ENCODE results near the gene APH1B. TPM values are rescaled to one million over a fixed set of nuclear protein-coding genes. Genes with fewer than 3 reads are reported as not detected.

Gene APH1B
- total RNA-seq, 6 experiments from 2014 or later, result 23.7 to 38.7 (median 33.6) TPM

DNA sequence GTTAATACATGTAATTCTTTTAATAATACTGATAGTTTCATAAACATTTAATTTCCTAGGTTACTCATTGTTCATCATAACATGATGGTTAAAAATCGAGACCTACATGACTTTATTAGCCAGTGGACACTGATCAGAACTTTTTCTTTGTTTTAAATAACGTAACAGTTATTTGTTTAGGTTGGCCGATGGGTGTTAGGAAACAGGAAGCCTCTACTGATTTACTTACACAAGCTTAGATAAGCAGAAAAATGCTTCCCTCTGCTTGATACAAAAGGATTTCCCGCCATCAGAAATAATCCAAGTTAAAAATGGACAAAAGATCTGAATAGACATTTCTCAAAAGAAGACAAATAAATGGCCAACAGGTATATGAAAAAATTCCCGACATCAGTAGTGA is 16.6 kb upstream of the APH1B start:
- no peaks in the 10 kb centered on the region for H3K9me3 Mint-ChIP-seq
- H3K4me1 Mint-ChIP-seq (ENCODE audit: low read depth), result peaks cover 14% of the 10 kb centered on the region

GRCh38 chr15:63261311-63261710 is 16.1 kb upstream of the APH1B start:
- DNase-seq, result no peak
- Mint-ChIP-seq H3K4me3 (no peak overlapping the region), H3K9me3 (no peaks in the 10 kb centered on the region), H3K27me3 (ENCODE audit: insufficient read depth) (no peaks in the 10 kb centered on the region), H3K36me3 (ENCODE audit: low read depth) (peaks cover 35% of the 10 kb centered on the region), H3K27ac (no peak overlapping the region), H3K4me1 (ENCODE audit: low read depth) (peaks cover 9% of the 10 kb centered on the region)
- TF ChIP-seq CTCF (IDR thresholded peaks at IDR 0.05), result no peak

More for the DNA sequence above, 16.6 kb upstream of the APH1B start:
- no peak for DNase-seq
- H3K4me3 Mint-ChIP-seq, result no peak overlapping the region
- H3K27ac Mint-ChIP-seq, result no peak overlapping the region
- TF ChIP-seq CTCF (IDR thresholded peaks at IDR 0.05), result no peak
- H3K36me3 Mint-ChIP-seq (ENCODE audit: low read depth), result peaks cover 35% of the 10 kb centered on the region
- H3K27me3 Mint-ChIP-seq (ENCODE audit: insufficient read depth), result no peaks in the 10 kb centered on the region

- H3K9me3 Mint-ChIP-seq, result no peaks in the 10 kb centered on the region
- H3K4me1 Mint-ChIP-seq (ENCODE audit: low read depth), result no peaks in the 10 kb centered on the region
- no peak for TF ChIP-seq CTCF (IDR thresholded peaks at IDR 0.05)
- H3K4me3 Mint-ChIP-seq, result no peak overlapping the region
- H3K27me3 Mint-ChIP-seq (ENCODE audit: insufficient read depth), result no peaks in the 10 kb centered on the region
- no peak for DNase-seq
- H3K36me3 Mint-ChIP-seq (ENCODE audit: low read depth), result peaks cover 30% of the 10 kb centered on the region
- no peak overlapping the region for H3K27ac Mint-ChIP-seq
Observed at GRCh38 chr15:63263519-63263918, 13.9 kb upstream of the APH1B start.

GRCh38 chr15:63264688-63265293 is 12.6 kb upstream of the APH1B start:
- DNase-seq, result no peak
- Mint-ChIP-seq H3K4me3 (no peak overlapping the region), H3K27me3 (ENCODE audit: insufficient read depth) (no peaks in the 10 kb centered on the region; the same call in 1 of the 2 replicates), H3K9me3 (no peaks in the 10 kb centered on the region), H3K36me3 (ENCODE audit: low read depth) (peaks cover 33% of the 10 kb centered on the region), H3K4me1 (ENCODE audit: low read depth) (no peaks in the 10 kb centered on the region), H3K27ac (no peak overlapping the region)
- no peak for TF ChIP-seq CTCF (IDR thresholded peaks at IDR 0.05)

DNA sequence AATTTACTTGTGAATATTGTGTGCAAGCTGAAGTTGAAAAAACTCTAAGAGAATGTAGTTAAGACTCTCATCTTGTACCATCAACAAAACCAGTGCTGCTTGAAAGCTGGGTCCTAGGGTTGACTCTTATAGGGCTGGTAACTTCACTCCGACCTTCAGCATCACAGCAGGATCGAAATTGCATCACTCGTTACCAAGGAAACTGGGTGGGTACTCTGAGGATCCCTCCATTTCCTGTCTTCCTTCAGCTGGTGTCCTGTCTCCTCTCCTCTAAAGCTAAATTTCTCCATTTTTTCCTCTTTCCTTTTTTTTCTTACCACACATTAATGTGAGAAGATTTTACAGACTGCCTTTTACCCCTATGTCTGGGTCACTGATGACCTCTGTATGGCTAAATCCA is 3.0 kb upstream of the APH1B start:
- Mint-ChIP-seq H3K27me3 (ENCODE audit: insufficient read depth) (no peaks in the 10 kb centered on the region), H3K27ac (no peak overlapping the region), H3K36me3 (ENCODE audit: low read depth) (peaks cover 15% of the 10 kb centered on the region), H3K4me1 (ENCODE audit: low read depth) (peaks cover 29% of the 10 kb centered on the region), H3K9me3 (no peaks in the 10 kb centered on the region), H3K4me3 (no peak overlapping the region)
- no peak for DNase-seq
- no peak for TF ChIP-seq CTCF (IDR thresholded peaks at IDR 0.05)
